GM18858 (cell line): ENCODE measurements around the gene ITPRID1.

Experiments
- ATAC-seq: cut with Tn5 transposase; IDR thresholded peaks from one replicate; pipeline ENCODE4 v1.9.1; 2021; ENCODE audit not compliant: unreplicated experiment

The ITPRID1 gene

DNA sequence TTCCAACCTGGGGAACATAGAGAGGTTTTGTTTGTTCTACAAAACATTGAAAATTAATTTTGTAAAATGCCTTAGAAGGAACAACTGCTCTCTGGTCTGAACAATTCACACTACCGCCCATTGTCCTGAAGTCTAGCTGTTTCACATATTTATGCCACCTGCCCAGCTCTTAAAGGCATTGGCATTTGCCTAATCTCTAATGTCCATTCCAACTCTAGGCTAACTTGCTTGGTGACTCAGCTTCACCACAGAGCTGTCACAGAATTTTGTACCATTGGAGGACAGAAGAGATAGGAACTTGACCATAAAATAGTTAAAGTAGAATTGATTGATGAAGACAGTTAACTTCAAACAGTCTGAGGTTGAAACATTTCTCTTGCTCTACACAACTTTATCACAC is 119.6 kb downstream of the ITPRID1 start:
- no peak for ATAC-seq

GRCh38 chr7:31633894-31634494 is 120.1 kb downstream of the ITPRID1 start:
- no peak for ATAC-seq

- ATAC-seq = no peak
Measured at GRCh38 chr7:31640381-31640780, 126.5 kb downstream of the ITPRID1 start.

GRCh38 chr7:31642681-31643115 is 128.8 kb downstream of the ITPRID1 start:
- ATAC-seq = no peak

DNA sequence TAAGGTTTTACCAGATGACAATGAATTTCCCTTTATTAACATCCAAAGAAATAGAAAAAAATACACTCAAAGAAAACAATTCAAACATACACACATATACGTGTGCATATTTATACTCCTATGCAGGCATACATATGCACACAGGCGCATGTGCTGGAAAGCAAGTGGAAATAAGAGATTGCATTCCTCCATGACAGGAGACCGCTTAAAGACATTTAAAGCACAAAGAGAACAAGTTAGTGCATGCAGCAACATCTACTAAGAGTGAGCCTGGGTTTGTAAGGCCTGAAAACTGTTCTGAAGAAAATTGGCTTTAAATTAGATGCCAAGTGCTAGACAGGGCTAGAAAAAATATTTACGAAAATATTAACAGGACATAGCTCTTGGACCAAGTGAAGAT is 133.1 kb downstream of the ITPRID1 start:
- no peak for ATAC-seq

DNA sequence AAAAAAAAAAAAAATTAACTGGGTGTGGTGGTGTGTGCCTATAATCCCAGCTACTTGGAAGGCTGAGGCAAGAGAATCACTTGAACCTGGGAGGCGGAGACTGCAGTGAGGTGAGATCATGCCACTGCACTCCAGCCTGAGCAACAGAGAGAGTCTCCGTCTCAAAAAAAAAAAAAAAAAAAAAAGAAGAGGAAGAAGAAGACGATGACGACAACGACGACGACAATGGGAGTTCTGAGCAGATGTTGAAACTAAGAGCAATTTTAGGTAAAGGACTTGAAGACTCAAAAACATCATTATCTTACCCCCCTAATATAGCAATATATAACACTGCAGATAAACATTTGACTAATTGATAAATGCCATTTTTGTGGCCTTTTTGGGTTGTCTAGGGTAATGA is 133.6 kb downstream of the ITPRID1 start:
- ATAC-seq = no peak

DNA sequence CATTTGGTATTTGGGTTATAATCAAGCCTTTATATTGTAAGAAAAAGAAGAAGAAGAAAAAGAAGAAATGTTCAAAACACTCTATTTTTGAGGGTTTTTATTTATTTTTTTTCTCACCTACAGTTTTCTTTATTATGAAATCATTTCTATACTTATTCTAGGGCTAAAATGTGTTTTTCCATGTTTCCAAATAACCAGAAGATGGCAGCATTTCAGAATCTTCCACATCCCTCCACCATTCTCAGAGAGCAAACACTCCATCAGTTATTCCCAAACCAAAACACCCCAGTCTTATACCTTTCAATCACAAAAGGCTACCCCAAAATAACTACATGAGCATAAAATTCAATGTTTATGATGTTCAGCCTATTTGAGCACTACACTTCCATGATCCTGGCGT is 134.4 kb downstream of the ITPRID1 start:
- ATAC-seq = no peak

DNA sequence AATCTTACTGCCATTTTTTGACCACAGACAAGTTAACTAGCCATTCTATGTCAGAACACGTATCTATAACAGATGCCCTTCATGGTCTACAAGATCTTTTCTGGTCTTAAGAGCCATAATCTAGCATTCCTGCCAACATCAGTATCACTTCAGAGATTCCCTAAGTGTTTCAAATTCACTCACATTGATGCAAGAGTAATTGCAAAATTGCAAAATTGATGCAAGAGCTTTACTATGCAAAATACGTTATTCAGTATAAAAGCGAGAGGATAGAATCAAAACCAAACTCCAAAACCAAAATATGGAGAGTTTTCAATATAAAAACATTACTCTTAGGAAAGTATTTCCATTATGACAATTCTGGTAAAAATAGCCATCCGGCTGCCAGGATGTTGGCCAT is 135.0 kb downstream of the ITPRID1 start:
- no peak for ATAC-seq

GRCh38 chr7:31651234-31652062 is 137.6 kb downstream of the ITPRID1 start:
- no peak for ATAC-seq

DNA sequence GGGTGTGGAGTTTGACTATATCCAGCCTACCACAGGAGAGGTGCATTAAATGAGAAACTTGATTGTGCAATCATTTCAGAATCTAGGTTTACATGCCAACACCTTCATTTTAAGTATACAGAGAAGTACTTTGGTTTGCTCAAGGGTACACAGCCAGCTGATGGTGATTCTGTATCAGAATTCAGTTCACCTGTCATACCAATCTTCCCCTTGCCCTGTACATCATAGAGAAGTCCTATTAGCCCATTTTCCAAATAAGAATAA is 138.1 kb downstream of the ITPRID1 start:
- ATAC-seq = no peak

- no peak for ATAC-seq
Measured at GRCh38 chr7:31663072-31663471, 149.2 kb downstream of the ITPRID1 start.

DNA sequence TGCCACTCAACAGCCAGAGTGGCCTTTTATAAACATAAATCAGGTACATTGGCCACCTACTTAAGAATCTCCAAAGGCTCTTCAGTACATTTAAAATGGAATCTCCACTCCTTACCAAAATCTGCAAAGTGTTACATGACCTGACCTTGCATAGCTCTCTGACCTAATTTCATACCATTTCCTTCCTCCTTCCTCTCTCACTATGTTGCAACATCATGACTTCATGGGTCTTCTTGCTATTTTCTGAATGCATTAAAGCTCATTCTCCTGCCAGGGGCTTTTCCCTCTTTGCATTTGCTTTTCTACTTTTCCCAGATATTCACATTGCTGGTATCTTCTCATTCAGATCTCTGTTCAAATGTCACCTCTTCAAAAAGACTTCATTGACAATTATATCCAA is 151.0 kb downstream of the ITPRID1 start:
- no peak for ATAC-seq

DNA sequence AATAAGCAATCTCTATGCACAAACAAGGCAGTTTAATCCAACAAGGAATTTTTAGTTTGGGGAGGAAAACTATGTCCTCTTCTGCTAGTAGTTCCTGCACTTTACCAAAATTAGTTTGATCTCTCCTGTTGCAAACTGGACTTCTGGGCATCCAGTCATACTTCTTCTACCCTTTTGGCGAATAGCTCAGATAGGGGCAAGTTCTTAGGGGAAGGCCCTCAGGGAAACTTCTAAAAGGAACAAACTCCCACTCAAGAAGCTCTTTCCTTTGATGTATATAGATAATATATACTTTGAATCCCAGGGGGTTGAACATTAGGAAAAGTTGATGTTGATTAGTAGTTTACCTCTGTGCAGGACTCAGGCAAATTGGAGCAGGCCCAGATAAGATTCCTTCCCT is 151.7 kb downstream of the ITPRID1 start:
- no peak for ATAC-seq

- no peak for ATAC-seq
Measured at GRCh38 chr7:31669461-31669860, 155.6 kb downstream of the ITPRID1 start.

DNA sequence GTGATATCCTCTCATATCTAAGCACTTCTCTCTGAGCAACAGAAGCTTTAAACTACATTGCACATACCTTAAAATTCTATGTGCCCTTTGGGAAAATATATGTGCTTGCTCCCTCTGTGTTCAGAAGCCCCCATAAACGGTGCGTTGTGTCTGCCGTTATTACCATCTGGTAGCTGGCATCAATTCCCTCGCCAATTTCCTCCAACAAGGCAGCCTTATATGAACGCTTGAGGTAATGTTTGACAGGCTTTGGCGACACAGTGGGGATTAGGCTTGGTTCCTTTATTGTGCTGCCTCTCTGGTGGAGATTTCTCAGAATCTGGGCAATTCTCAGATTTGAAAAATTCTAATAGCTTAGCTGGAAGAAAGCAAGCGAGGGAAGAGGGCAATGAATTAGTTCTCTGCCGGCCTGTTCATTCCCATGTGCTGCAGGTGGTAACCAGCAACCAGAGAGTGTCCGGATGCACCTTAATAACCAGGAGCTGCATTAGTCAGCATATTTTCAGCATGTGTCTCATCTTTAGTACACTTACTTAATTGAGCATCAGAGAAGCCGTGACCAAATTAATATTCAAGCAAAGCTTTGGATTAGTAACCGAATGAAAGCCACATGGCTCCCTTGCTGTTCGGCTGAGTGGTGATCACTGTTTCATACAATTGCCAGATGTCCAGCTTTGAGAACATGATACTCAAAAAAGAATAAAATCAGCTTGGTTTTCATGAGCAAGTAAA is 165.8 kb downstream of the ITPRID1 start:
- no peak for ATAC-seq

DNA sequence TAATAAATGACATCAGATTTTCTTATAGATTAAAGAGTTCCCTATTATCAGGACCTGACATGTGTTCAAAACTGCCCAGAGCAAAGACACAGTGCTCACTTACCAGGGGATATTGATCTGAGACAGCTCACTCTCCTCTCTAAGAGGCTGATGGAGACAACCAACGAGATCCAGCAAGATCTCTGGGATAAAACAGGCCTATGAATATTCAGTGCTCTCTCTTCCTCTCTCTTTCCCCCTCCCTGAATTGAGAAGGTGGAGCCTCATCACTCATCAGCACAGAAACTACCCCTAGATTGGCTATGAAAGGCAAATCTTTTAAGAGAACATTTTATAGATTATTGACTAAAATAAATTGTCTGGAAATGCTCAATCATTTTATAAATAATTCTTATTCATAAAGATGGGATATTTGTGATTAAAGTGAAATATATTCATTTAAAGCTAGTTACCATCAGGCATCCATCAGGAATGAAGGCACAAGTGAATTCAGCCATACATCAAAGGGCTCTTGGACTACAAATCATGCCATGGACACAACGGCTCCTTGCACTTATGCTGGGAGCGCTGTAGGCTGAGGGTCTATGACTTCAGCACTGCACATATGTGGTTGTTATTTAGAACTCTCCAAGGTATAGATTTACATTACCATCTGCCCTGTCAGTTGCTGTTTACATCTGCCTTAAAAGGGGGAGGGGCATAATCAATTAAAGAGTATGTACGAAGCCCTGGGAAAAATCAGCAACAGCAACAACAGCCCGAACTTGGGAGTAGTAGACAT is 169.7 kb downstream of the ITPRID1 start:
- ATAC-seq = no peak

GRCh38 chr7:31687024-31687748 is 173.3 kb downstream of the ITPRID1 start, which contains the start of gene PPP1R17:
Gene PPP1R17, plus strand, starts transcription at chr7:31687215. Its CDS starts 5,227 bp downstream, at chr7:31692442.
- no peak for ATAC-seq

GRCh38 chr7:31688372-31688771 is 174.5 kb downstream of the ITPRID1 start:
- ATAC-seq = peak; percentile 91

DNA sequence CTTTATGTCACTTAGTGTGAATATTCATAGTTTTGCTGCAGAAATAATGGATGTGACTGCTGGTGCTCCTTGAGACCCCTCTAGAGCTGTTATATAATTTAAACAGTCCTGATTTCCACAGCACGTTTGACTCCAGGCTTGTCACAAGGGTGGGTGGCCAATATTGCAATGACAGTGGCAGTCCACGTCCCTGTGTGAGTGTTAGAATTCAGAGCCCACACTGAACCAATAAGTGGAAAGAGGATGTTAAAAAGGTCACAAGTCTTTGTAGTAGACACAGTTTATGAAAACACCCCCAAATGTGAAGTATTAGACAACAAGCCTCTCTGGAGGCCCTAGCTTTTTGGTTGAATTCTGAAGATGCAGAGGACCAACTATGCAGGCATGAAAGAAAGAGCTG is 175.1 kb downstream of the ITPRID1 start:
- no peak for ATAC-seq

DNA sequence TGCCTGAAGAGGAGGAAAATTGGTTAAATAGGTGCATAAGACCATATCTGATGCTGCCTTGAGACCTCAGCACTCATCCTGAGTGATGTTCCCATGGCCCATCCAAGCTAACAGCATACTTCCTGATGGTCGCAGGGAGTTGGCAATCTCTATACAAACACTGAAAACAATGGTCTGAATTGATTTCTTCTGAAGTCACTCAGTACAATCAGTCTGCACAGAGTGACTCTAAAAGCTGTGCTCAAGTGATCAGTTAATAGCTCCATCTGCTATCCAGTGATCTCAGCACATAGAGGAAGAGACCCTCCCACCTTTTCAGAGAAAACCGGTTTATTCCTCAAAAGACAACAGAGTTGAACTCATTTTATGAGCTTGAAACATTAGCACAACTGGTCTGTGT is 177.0 kb downstream of the ITPRID1 start:
- no peak for ATAC-seq

- no peak for ATAC-seq
Measured at GRCh38 chr7:31692451-31692850, 178.6 kb downstream of the ITPRID1 start.
